ENCODE results near the gene KCNQ5. TPM values are rescaled to one million over a fixed set of nuclear protein-coding genes. Genes with fewer than 3 reads are reported as not detected.

KCNQ5 gene
- total and polyA plus RNA-seq, 11 donors, result 0.06 to 0.18 TPM; not detected in 9

DNA sequence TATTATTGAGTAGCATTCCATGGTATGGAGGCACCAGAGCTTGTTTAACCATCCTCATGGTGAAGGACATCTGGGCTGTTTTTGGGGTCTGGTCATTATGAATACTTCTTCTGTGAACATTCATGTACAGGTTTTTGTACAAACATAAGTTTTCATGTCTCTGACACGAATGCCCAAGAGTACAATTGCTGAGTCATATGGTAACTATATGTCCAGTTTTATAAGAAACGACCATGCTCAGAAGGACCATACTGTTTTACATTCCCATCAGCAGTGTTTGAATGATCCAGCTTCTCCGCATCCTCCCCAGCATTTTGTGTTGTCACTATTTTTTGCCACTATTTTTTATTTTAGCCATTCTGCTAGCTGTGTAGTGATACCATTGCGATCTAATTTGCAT lies 414.8 kb downstream of the KCNQ5 start:
- TF ChIP-seq, protein P1, sequence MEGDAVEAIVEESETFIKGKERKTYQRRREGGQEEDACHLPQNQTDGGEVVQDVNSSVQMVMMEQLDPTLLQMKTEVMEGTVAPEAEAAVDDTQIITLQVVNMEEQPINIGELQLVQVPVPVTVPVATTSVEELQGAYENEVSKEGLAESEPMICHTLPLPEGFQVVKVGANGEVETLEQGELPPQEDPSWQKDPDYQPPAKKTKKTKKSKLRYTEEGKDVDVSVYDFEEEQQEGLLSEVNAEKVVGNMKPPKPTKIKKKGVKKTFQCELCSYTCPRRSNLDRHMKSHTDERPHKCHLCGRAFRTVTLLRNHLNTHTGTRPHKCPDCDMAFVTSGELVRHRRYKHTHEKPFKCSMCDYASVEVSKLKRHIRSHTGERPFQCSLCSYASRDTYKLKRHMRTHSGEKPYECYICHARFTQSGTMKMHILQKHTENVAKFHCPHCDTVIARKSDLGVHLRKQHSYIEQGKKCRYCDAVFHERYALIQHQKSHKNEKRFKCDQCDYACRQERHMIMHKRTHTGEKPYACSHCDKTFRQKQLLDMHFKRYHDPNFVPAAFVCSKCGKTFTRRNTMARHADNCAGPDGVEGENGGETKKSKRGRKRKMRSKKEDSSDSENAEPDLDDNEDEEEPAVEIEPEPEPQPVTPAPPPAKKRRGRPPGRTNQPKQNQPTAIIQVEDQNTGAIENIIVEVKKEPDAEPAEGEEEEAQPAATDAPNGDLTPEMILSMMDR (IDR thresholded peaks at IDR 0.05), result no peak
- no peak for TF ChIP-seq POLR2A (IDR thresholded peaks at IDR 0.05)
- DNase-seq, result no peak
- H3K27me3 ChIP-seq, result no peaks in the 10 kb centered on the region
- no peak overlapping the region for H3K4me3 ChIP-seq
- no peaks in the 10 kb centered on the region for H3K36me3 ChIP-seq
- 74 to 86% (median 82%) methylated on average over 4 of the region's 4 CpGs for WGBS, 4 donors
- H3K4me1 ChIP-seq, result no peaks in the 10 kb centered on the region
- intact Hi-C loops (cut with DNase I), result no loop called here
- H3K27ac ChIP-seq, result no peak overlapping the region
- H3K9me3 ChIP-seq, result peaks cover 0 to 16% (median 3%) of the 10 kb centered on the region in 12 donors
- ATAC-seq, result no peak

DNA sequence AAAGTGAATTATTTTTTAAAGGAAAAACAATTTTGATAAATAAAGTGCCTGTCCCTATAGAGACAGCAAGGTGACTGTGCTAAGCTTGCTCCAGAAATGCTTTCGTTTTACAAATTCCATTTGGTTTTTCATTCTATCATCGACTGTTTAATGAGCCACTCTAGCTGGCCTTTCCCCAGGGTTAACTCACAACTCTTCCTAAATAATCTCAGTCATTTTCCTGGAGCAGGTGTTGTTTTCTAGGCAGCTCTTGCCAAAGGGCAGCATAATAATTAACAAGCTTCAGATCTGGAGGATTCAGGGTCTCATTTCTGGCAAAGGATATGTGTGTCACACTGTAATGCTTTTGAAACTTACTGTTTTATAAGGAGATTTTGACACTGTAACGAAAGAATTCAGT lies 419.2 kb downstream of the KCNQ5 start:
- TF ChIP-seq, protein P1 (IDR thresholded peaks at IDR 0.05), result no peak
- TF ChIP-seq POLR2A (IDR thresholded peaks at IDR 0.05), result no peak
- Histone ChIP-seq H3K27me3 (no peaks in the 10 kb centered on the region), H3K4me3 (no peak overlapping the region), H3K36me3 (no peaks in the 10 kb centered on the region), H3K27ac (no peak overlapping the region), H3K4me1 (no peaks in the 10 kb centered on the region), H3K9me3 (peaks cover 0 to 16% (median 3%) of the 10 kb centered on the region in 12 donors)
- intact Hi-C loops (cut with DNase I), result no loop called here
- no peak for ATAC-seq
- 70 to 78% (median 76%) methylated on average over 3 of the region's 3 CpGs for WGBS, 4 donors
- DNase-seq, result no peak

DNA sequence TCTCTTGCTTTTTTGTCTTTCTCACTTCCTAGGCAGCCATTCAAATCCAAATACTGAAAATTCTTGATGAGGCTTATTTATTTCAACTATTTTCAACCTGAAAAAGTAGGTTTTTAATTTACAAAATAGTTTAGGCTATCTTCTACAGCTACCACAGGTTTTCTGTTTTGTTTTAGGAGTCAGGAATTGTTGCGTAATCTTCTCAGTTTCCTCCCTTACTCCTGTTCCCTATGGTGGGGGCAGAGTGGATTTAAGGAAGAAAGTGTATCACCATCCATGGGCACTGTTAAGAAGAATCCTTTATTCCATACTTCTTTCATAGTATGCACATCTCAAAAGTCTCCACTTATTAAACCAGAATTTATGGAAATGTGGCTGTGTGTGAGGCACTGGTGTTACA lies 421.0 kb downstream of the KCNQ5 start:
- Histone ChIP-seq H3K9me3 (peaks cover 0 to 16% (median 3%) of the 10 kb centered on the region in 12 donors), H3K4me1 (no peaks in the 10 kb centered on the region), H3K4me3 (no peak overlapping the region), H3K27ac (no peak overlapping the region), H3K27me3 (no peaks in the 10 kb centered on the region), H3K36me3 (no peaks in the 10 kb centered on the region)
- 84 to 96% (median 90%) methylated on average over 1 of the region's 1 CpG for WGBS, 4 donors
- DNase-seq (no peak), ATAC-seq (no peak)
- intact Hi-C loops (cut with DNase I), result no loop called here
- TF ChIP-seq, protein P1 (IDR thresholded peaks at IDR 0.05), result no peak
- TF ChIP-seq POLR2A (IDR thresholded peaks at IDR 0.05), result no peak

DNA sequence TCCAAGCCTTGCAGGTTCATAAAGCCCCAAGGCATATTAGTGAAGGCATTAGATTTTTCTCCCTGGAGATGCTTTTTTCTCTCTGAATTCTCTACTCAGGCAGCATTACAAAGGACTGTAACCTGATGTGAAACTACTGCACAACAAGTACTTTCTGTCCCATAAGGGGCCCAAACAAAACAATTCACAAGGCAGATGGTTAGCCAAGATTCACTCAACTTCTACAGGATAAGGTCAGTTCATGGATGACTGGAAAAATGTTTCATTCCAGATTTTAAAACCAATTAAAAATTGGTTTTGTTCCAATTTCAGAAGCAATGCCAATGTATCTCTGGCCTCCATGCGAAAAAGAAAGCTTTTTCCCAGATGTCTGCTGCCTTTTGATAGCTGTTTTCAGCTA lies 421.6 kb downstream of the KCNQ5 start:
- ATAC-seq, result no peak
- H3K9me3 ChIP-seq, result peaks cover 0 to 14% (median 3%) of the 10 kb centered on the region in 12 donors
- DNase-seq, result no peak
- H3K4me3 ChIP-seq, result no peak overlapping the region
- H3K27me3 ChIP-seq, result no peaks in the 10 kb centered on the region
- no peaks in the 10 kb centered on the region for H3K4me1 ChIP-seq
- TF ChIP-seq, protein P1 (IDR thresholded peaks at IDR 0.05), result no peak
- no peak for TF ChIP-seq POLR2A (IDR thresholded peaks at IDR 0.05)
- 32 to 76% (median 66%) methylated on average over 1 of the region's 1 CpG for WGBS, 4 donors
- intact Hi-C loops (cut with DNase I), result no loop called here
- H3K27ac ChIP-seq, result no peak overlapping the region
- H3K36me3 ChIP-seq, result no peaks in the 10 kb centered on the region
